Loucy (cell line): Measurements from ENCODE around the gene GTF2F2.

ENCODE experiments used
- H2AFZ ChIP-seq: fragments of 200-600 bp; sonication (generic); 2 replicates; pipeline ENCODE4 v1.6.0; 2016; ENCODE audit warnings: antibody characterized with exemption, mild to moderate bottlenecking, low read length, moderate library complexity
- H3F3A ChIP-seq: fragments of 200-600 bp; 2 replicates; pipeline ENCODE4 v1.6.0; 2016; ENCODE audit warnings: antibody characterized with exemption, low read depth, mild to moderate bottlenecking
- H3K27me3 ChIP-seq: fragments of 200-600 bp; sonication (generic); 2 replicates; pipeline ENCODE4 v1.6.1; 2014; ENCODE audit warnings: low read length, mild to moderate bottlenecking; ENCODE audit not compliant: insufficient read depth, poor library complexity, severe bottlenecking
- H3K36me3 ChIP-seq: fragments of 200-600 bp; sonication (generic); 2 replicates; pipeline ENCODE4 v1.6.1; 2016; ENCODE audit warnings: low read length; ENCODE audit not compliant: insufficient read depth
- H3K4me1 ChIP-seq: fragments of 200-600 bp; sonication (generic); 2 replicates; pipeline ENCODE4 v1.5.1; 2014; ENCODE audit warnings: low read length, mild to moderate bottlenecking; ENCODE audit not compliant: insufficient read depth, poor library complexity, severe bottlenecking
- H3K4me2 ChIP-seq: fragments of 200-600 bp; sonication (generic); 2 replicates; pipeline ENCODE4 v1.6.0; 2014; ENCODE audit warnings: antibody characterized with exemption, low read length, low read depth, mild to moderate bottlenecking; ENCODE audit not compliant: poor library complexity, severe bottlenecking
- H3K4me3 ChIP-seq: fragments of 200-600 bp; sonication (generic); 2 replicates; pipeline ENCODE4 v1.5.1; 2014; ENCODE audit warnings: low read length, mild to moderate bottlenecking, mixed read lengths; ENCODE audit not compliant: poor library complexity, severe bottlenecking
- H3K79me2 ChIP-seq: fragments of 200-600 bp; sonication (generic); 2 replicates; pipeline ENCODE4 v1.6.1; 2014; ENCODE audit warnings: low read length; ENCODE audit not compliant: insufficient read depth
- H3K9ac ChIP-seq: fragments of 200-600 bp; sonication (generic); 2 replicates; pipeline ENCODE4 v1.6.0; 2014; ENCODE audit warnings: mild to moderate bottlenecking, low read depth, low read length, moderate library complexity; ENCODE audit not compliant: poor library complexity, severe bottlenecking
- H3K9me2 ChIP-seq: fragments of 200-600 bp; sonication (generic); replicated peaks from 2 replicates; pipeline ENCODE4 v1.6.1; 2016; ENCODE audit warnings: low read depth, low read length, mixed read lengths
- H3K9me3 ChIP-seq: fragments of 200-600 bp; sonication (generic); 2 replicates; pipeline ENCODE4 v1.6.1; 2014; ENCODE audit warnings: mild to moderate bottlenecking, antibody characterized with exemption, low read length, low read depth; ENCODE audit not compliant: insufficient read depth
- H4K20me1 ChIP-seq: fragments of 200-600 bp; sonication (generic); 2 replicates; pipeline ENCODE4 v1.6.0; 2014; ENCODE audit warnings: antibody characterized with exemption, low read length, mild to moderate bottlenecking; ENCODE audit not compliant: insufficient read depth, poor library complexity, severe bottlenecking
- EZH2phosphoT487 ChIP-seq: fragments of 200-600 bp; IDR thresholded peaks from 2 replicates; pipeline ENCODE4 v1.6.1; 2018; ENCODE audit warnings: antibody characterized with exemption, mild to moderate bottlenecking, moderate library complexity, borderline replicate concordance
- TF ChIP-seq, protein P1 (sequence below): fragments of 200-600 bp; sonication (generic); conservative IDR thresholded peaks from 2 replicates; pipeline ENCODE4 v1.5.1; 2014; ENCODE audit warnings: mild to moderate bottlenecking, antibody characterized with exemption, low read length

Gene GTF2F2

DNA sequence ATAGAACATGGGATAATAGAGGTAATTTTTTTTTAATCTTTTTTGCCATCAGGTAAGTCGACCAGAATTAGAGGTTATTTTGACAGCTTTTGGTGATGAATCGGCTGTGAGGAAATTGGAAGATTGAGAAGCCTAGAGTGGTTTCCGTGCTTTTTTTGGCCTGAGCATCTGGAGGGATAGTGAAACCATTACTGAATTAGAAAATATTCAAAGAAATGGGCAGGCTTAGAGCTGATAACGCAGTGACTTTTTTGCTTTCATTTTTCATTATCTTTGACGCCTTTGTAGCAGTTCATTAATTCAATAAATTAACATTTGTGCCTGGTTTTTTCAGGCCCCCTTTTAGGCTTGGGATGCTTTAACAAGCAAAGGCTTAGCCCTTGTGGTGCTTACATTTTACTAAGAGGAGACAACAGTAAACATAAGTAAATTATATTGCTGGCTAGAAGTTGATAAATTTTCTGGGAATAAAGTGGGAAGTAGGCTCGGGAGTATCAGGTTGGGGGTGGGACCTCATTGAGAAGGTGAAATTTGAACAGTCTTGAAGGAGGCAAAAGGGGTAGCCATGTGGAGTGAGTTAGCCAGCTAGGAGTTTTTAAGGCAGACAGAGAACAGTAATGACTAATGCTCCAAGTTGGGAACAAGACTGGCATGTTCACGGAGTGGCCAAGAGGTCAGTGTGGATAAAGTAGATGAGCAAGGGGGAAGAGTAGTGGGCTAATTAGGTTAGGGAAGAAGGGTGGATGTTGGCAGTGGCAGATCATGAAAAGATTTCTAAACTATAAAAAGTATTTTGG, 36.5 kb downstream of the GTF2F2 start:
- Histone ChIP-seq H3F3A (no peaks in the 10 kb centered on the region), H3K4me3 (no peak overlapping the region), H3K9ac (no peak overlapping the region), H3K9me3 (no peaks in the 10 kb centered on the region), H3K27me3 (no peaks in the 10 kb centered on the region), H3K4me1 (peaks cover 4% of the 10 kb centered on the region), H3K79me2 (no peaks in the 10 kb centered on the region), H3K4me2 (no peak overlapping the region), H3K9me2 (no peaks in the 10 kb centered on the region), H3K36me3 (peaks cover 49% of the 10 kb centered on the region), H4K20me1 (no peaks in the 10 kb centered on the region), H2AFZ (no peak overlapping the region)
- TF ChIP-seq EZH2phosphoT487 = no peak
- TF ChIP-seq, protein P1, sequence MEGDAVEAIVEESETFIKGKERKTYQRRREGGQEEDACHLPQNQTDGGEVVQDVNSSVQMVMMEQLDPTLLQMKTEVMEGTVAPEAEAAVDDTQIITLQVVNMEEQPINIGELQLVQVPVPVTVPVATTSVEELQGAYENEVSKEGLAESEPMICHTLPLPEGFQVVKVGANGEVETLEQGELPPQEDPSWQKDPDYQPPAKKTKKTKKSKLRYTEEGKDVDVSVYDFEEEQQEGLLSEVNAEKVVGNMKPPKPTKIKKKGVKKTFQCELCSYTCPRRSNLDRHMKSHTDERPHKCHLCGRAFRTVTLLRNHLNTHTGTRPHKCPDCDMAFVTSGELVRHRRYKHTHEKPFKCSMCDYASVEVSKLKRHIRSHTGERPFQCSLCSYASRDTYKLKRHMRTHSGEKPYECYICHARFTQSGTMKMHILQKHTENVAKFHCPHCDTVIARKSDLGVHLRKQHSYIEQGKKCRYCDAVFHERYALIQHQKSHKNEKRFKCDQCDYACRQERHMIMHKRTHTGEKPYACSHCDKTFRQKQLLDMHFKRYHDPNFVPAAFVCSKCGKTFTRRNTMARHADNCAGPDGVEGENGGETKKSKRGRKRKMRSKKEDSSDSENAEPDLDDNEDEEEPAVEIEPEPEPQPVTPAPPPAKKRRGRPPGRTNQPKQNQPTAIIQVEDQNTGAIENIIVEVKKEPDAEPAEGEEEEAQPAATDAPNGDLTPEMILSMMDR = no peak

DNA sequence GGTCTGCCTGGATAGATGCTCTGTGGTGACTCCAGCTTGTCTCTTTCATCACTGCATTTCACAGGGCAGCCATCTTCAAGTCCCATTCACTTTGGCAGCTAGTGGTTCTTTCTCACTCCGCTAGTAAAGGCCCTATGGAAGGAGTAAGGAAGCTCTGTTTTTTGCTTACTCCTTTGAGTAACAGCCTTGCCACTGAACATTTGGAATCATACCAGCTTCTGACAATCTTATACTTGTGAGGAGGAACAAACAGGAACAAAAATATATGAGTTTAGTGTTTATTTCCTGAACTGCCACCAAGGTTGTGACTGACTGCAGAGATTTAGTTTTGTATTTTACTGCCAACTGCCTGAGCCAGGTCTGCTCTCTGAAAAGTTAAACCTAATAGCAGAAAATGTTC, 41.9 kb downstream of the GTF2F2 start:
- Histone ChIP-seq H3K9ac (no peak overlapping the region), H3K9me3 (no peaks in the 10 kb centered on the region), H3K79me2 (no peaks in the 10 kb centered on the region), H3K36me3 (peaks cover 41% of the 10 kb centered on the region), H3K9me2 (no peaks in the 10 kb centered on the region), H2AFZ (no peak overlapping the region), H3K4me3 (no peak overlapping the region), H3F3A (no peaks in the 10 kb centered on the region), H4K20me1 (no peaks in the 10 kb centered on the region), H3K27me3 (no peaks in the 10 kb centered on the region), H3K4me2 (no peak overlapping the region), H3K4me1 (no peaks in the 10 kb centered on the region)
- TF ChIP-seq, protein P1 = no peak
- no peak for TF ChIP-seq EZH2phosphoT487

- no peaks in the 10 kb centered on the region for H3K27me3 ChIP-seq
Measured at GRCh38 chr13:45162821-45163220, 42.5 kb downstream of the GTF2F2 start.

GRCh38 chr13:45166858-45167257, 46.5 kb downstream of the GTF2F2 start:
- no peaks in the 10 kb centered on the region for H3K79me2 ChIP-seq
- no peaks in the 10 kb centered on the region for H4K20me1 ChIP-seq
- H3F3A ChIP-seq = no peaks in the 10 kb centered on the region
- peaks cover 12% of the 10 kb centered on the region; the same call in 1 of the 2 replicates for H3K36me3 ChIP-seq
- no peak overlapping the region for H3K4me3 ChIP-seq
- no peak overlapping the region for H2AFZ ChIP-seq
- no peaks in the 10 kb centered on the region for H3K9me3 ChIP-seq
- TF ChIP-seq, protein P1 = no peak
- no peak for TF ChIP-seq EZH2phosphoT487
- H3K4me2 ChIP-seq = no peak overlapping the region
- no peaks in the 10 kb centered on the region for H3K4me1 ChIP-seq
- H3K27me3 ChIP-seq = no peaks in the 10 kb centered on the region
- no peaks in the 10 kb centered on the region for H3K9me2 ChIP-seq
- no peak overlapping the region for H3K9ac ChIP-seq

More at GRCh38 chr13:45162821-45163220, 42.5 kb downstream of the GTF2F2 start:
- H3F3A ChIP-seq = no peaks in the 10 kb centered on the region
- H3K36me3 ChIP-seq = peaks cover 35% of the 10 kb centered on the region
- no peak overlapping the region for H3K4me2 ChIP-seq
- no peaks in the 10 kb centered on the region for H3K9me3 ChIP-seq
- no peak overlapping the region for H3K9ac ChIP-seq
- TF ChIP-seq EZH2phosphoT487 = no peak
- no peak overlapping the region for H3K4me3 ChIP-seq
- H3K4me1 ChIP-seq = no peaks in the 10 kb centered on the region
- no peak overlapping the region for H2AFZ ChIP-seq
- H3K79me2 ChIP-seq = no peaks in the 10 kb centered on the region
- no peaks in the 10 kb centered on the region for H3K9me2 ChIP-seq
- no peaks in the 10 kb centered on the region for H4K20me1 ChIP-seq
